A549 treated with GW870086 at 1 μM for 4 hours (cell line): Measurements from ENCODE around the gene BLM. TPM values are rescaled to one million over a fixed set of nuclear protein-coding genes. Genes with fewer than 3 reads are reported as not detected.

Experiments used
- total RNA-seq: library from RNA; stranded (reverse); fragments of 200-300 nt; extraction: Qiagen RNA extraction; gene quantifications from 5 replicates; pipeline ENCODE4 v1.2.3, GENCODE V29; 2022; ENCODE audit warnings: low read depth

Gene BLM
- 11.0 to 13.3 TPM (median 11.9 TPM) in 5 replicates for total RNA-seq

DNA sequence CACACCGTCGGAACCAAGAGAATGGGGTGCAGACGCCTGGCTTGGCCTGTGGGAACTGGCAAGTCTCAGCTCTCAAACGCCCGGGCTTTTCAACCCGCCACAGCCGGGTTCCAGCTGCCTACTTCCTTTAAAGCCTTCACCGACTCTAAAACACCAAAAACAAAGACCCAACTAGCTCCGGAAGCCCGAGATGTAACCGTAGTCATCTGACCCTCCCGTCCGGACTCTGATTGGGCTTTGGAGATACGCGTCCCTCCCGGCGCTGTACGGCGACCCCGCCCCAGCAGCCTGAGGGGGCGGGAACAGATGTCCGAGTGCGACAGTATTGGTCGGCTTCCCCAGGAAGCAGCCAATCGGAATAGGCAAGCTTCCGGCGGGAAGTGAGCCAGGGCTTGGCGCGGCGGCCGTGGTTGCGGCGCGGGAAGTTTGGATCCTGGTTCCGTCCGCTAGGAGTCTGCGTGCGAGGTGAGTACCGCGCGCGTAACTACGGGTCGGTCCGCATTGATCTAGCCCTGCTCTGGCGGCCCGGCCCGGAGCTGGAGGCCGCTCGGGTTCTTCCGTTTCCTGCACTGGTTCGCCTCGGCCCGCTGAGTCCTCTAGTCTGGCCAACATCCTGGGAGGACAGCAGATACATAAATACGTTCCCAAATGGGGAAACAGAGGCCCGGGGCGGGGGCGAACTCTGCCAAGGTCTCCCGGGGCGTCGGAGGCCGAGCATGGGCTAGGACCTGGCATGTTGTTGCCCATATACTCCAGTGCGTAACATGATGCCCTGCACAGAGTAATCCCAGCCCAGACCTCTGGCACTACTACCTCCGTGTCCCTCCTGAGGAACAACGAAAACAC, at the start of gene BLM:
Gene BLM, plus strand, starts transcription at position 371 of the 846 bp plus-strand sequence. CDS start 30,047 bp downstream, outside the sequence.

Other genes with a start within 250 kb of the BLM start
- gene CRTC3, start 187.4 kb upstream of the BLM start, total RNA-seq: 20.6 to 25.2 TPM (median 24.0 TPM) in 5 replicates
- 43.7 to 65.2 TPM (median 59.3 TPM) in 5 replicates for gene FURIN, start 151.2 kb downstream of the BLM start, total RNA-seq
- gene FES, start 167.2 kb downstream of the BLM start, total RNA-seq: 0.51 to 1.3 TPM (median 0.99 TPM) in 5 replicates
- 21.5 to 31.1 TPM (median 29.2 TPM) in 5 replicates for gene MAN2A2, start 186.0 kb downstream of the BLM start, total RNA-seq
- 27.1 to 34.8 TPM (median 30.9 TPM) in 5 replicates for gene HDDC3, start 215.2 kb downstream of the BLM start, total RNA-seq
- 52.7 to 60.0 TPM (median 54.3 TPM) in 5 replicates for gene UNC45A, start 217.9 kb downstream of the BLM start, total RNA-seq
- 31.1 to 52.4 TPM (median 37.1 TPM) in 5 replicates for gene RCCD1, start 237.5 kb downstream of the BLM start, total RNA-seq